ENCODE measurements around the gene SULF2.

The SULF2 gene

GRCh38 chr20:47642118-47642517 lies 143.2 kb downstream of the SULF2 start:
- no peak for DNase-seq

GRCh38 chr20:47638851-47639250 lies 146.4 kb downstream of the SULF2 start:
- DNase-seq, result no peak

- DNase-seq, result no peak
Measured at GRCh38 chr20:47635256-47635655, 150.0 kb downstream of the SULF2 start.

- DNase-seq, result no peak
Measured at GRCh38 chr20:47631078-47631477, 154.2 kb downstream of the SULF2 start.

GRCh38 chr20:47629907-47630306 lies 155.4 kb downstream of the SULF2 start:
- DNase-seq, result no peak

- DNase-seq, result no peak
Measured at GRCh38 chr20:47627540-47627939, 157.7 kb downstream of the SULF2 start.

GRCh38 chr20:47623206-47623605 lies 162.1 kb downstream of the SULF2 start:
- DNase-seq, result no peak

GRCh38 chr20:47622118-47622665 lies 163.1 kb downstream of the SULF2 start:
- no peak for DNase-seq

- no peak for DNase-seq
Measured at GRCh38 chr20:47620808-47621805, 164.2 kb downstream of the SULF2 start.

GRCh38 chr20:47618479-47618878 lies 166.8 kb downstream of the SULF2 start:
- DNase-seq, result no peak

- no peak for DNase-seq
Measured at GRCh38 chr20:47614703-47615309, 170.5 kb downstream of the SULF2 start.

GRCh38 chr20:47612670-47613069 lies 172.6 kb downstream of the SULF2 start:
- DNase-seq, result no peak

GRCh38 chr20:47611785-47612184 lies 173.5 kb downstream of the SULF2 start:
- no peak for DNase-seq

- no peak for DNase-seq
Measured at GRCh38 chr20:47610945-47611250, 174.4 kb downstream of the SULF2 start.

GRCh38 chr20:47610247-47610944 lies 174.9 kb downstream of the SULF2 start:
- DNase-seq, result peak; percentile 88

- no peak for DNase-seq
Measured at GRCh38 chr20:47609001-47609400, 176.3 kb downstream of the SULF2 start.

Measured in stimulated activated CD4-positive, alpha-beta T cell treated with anti-CD3 and anti-CD28 coated beads, Interleukin-15, amount 100 ng/mL, for 24 hours (primary cell).